Caco-2 (cell line): Measurements from ENCODE around the gene CCDC142. TPM values are rescaled to one million over a fixed set of nuclear protein-coding genes. Genes with fewer than 3 reads are reported as not detected.
A peak's percentile ranks its signal among the peaks of the same experiment; 100 is the strongest.
"Not testable (repeated sequence)": the region's sequence is repeated elsewhere in the genome, so short reads cannot be mapped to it uniquely, and the experiment has no call there.

Experiments
- BruUV-seq: library from RNA; stranded (reverse); fragments of 400-500 nt; replicated peaks from 2 replicates; lab custom pipeline; 2021; lab: Mats Ljungman, UMichigan
- CTCF ChIA-PET: fragments of 300-600 bp; sonication (Branson Sonifier 250); formaldehyde crosslinking; loops from one replicate; lab custom pipeline; 2022; ENCODE audit warnings: antibody characterized with exemption; lab: Charles Lee
- POLR2A ChIA-PET: fragments of 300-600 bp; sonication (Branson Sonifier 250); formaldehyde crosslinking; loops from one replicate; lab custom pipeline; 2022; ENCODE audit warnings: antibody characterized with exemption; lab: Charles Lee
- DNase-seq, 2 experiments: peaks; one replicate each; pipeline versions ENCODE4 v3.0.0 to v3.0.0-alpha.2; 2020 to 2022
- H3K27me3 ChIP-seq: replicated peaks from 2 replicates; pipeline ENCODE4 v1.6.0; 2011; ENCODE audit warnings: low read length; ENCODE audit not compliant: control insufficient read depth, insufficient read depth
- H3K36me3 ChIP-seq: 2 replicates; pipeline ENCODE4 v1.5.1; 2011; ENCODE audit warnings: low read length; ENCODE audit not compliant: control insufficient read depth, insufficient read depth
- H3K4me1 ChIP-seq: fragments of 250-450 bp; sonication (Bioruptor Pico); 2 replicates; pipeline ENCODE4 v1.5.1; 2020; ENCODE audit warnings: mild to moderate bottlenecking
- H3K4me3 ChIP-seq: 2 replicates; pipeline ENCODE4 v1.5.1; 2011; ENCODE audit warnings: low read depth, mild to moderate bottlenecking, control low read depth, low read length
- H3K9me3 ChIP-seq: fragments of 250-450 bp; sonication (Bioruptor Pico); 2 replicates; pipeline ENCODE4 v1.5.1; 2020; ENCODE audit warnings: mild to moderate bottlenecking, moderate library complexity
- H3K27ac Mint-ChIP-seq: one replicate; pipeline ENCODE4 v1.8.0; 2022; ENCODE audit warnings: mixed read lengths; ENCODE audit not compliant: unreplicated experiment
- H3K27me3 Mint-ChIP-seq: one replicate; pipeline ENCODE4 v1.8.0; 2022; ENCODE audit warnings: mixed read lengths; ENCODE audit not compliant: insufficient read depth, unreplicated experiment
- H3K36me3 Mint-ChIP-seq: one replicate; pipeline ENCODE4 v1.8.0; 2022; ENCODE audit warnings: mild to moderate bottlenecking, mixed read lengths; ENCODE audit not compliant: insufficient read depth, unreplicated experiment
- H3K4me1 Mint-ChIP-seq: one replicate; pipeline ENCODE4 v1.8.0; 2022; ENCODE audit warnings: low read depth, mixed read lengths; ENCODE audit not compliant: unreplicated experiment
- H3K4me3 Mint-ChIP-seq: one replicate; pipeline ENCODE4 v1.8.0; 2022; ENCODE audit warnings: mild to moderate bottlenecking, moderate library complexity, mixed read lengths; ENCODE audit not compliant: unreplicated experiment
- H3K9me3 Mint-ChIP-seq: one replicate; pipeline ENCODE4 v1.8.0; 2022; ENCODE audit warnings: mixed read lengths; ENCODE audit not compliant: unreplicated experiment
- intact Hi-C: fragments of 100-400 bp; cut with micrococcal nuclease; formaldehyde crosslinking; loops from one replicate; pipeline ENCODE4 v1.10.0; 2022; ENCODE audit not compliant: unreplicated experiment
- total RNA-seq: library from RNA; stranded (reverse); gene quantifications from 2 replicates; pipeline ENCODE4 v1.2.3, GENCODE V29; 2022
- TF ChIP-seq, protein P1 (sequence below), 2 experiments: fragments of 200-600 bp in 1 of 2; IDR thresholded peaks; 1 replicate in 1 of 2; 2 replicates in 1 of 2; pipeline versions ENCODE4 v1.5.1 to v1.8.0; 2011 to 2022; ENCODE audit warnings: antibody characterized with exemption in 1 of 2, control low read depth in 1 of 2, inconsistent platforms in 1 of 2, low read depth in 1 of 2, low read length in 1 of 2, mild to moderate bottlenecking in 1 of 2, moderate library complexity in 1 of 2; ENCODE audit not compliant: insufficient read depth in 1 of 2, severe bottlenecking in 1 of 2, unreplicated experiment in 1 of 2

Gene CCDC142
- total RNA-seq, 1 experiment from 2014 or later = 39.0 TPM

DNA sequence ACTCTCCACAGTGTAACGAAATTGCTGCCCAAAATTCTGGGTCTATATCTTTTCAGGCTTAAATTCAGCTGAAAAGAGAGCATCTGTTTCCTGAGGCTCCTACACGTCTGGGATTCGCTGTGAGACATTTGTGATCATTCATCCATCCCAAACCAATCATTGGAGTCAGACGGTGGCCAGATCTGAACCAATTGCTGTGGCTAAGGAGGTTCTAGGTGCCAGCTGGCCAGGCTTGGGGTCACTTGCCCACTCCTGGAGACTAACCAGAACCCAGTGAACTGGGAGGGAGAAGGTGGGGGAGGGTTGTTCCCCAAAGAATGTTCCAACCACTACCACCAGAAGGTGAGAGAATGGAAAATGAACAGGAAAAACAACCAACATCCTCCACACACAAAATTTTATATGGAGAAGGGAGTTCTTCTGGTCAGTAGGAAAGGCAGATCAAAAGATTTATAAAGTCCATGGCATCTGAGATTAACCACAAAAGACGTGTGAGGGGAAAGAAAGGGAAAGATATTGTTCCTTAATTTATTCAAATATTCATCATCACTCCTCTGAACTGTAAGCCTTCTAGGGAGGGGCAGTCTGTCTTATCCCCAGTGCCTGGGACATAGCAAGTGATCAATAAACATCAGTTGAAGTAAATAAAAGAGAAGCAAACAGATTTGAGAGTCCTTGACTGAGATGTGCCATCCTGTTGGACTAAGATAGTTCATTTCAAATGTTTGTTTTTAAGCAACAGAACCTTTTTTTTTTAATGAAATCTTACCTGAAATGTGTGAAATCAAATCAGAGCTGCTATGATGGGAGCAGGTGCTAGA is 38.1 kb downstream of the CCDC142 start:
- H3K4me3 Mint-ChIP-seq = no peak overlapping the region
- H3K27ac Mint-ChIP-seq = no peak overlapping the region
- Histone ChIP-seq H3K4me1 (peaks cover 29% of the 10 kb centered on the region), H3K27me3 (no peaks in the 10 kb centered on the region), H3K36me3 (no peaks in the 10 kb centered on the region; the same call in none of the 2 replicates), H3K9me3 (no peaks in the 10 kb centered on the region), H3K4me3 (no peak overlapping the region)
- ChIA-PET POLR2A (no interaction called here), CTCF (no interaction called here)
- no peaks in the 10 kb centered on the region for H3K9me3 Mint-ChIP-seq
- H3K4me1 Mint-ChIP-seq = peaks cover 16% of the 10 kb centered on the region
- intact Hi-C loops = no loop called here
- no peak for DNase-seq
- no TSS peak for BruUV-seq
- H3K27me3 Mint-ChIP-seq = no peaks in the 10 kb centered on the region
- peaks cover 32% of the 10 kb centered on the region for H3K36me3 Mint-ChIP-seq
- TF ChIP-seq, protein P1, sequence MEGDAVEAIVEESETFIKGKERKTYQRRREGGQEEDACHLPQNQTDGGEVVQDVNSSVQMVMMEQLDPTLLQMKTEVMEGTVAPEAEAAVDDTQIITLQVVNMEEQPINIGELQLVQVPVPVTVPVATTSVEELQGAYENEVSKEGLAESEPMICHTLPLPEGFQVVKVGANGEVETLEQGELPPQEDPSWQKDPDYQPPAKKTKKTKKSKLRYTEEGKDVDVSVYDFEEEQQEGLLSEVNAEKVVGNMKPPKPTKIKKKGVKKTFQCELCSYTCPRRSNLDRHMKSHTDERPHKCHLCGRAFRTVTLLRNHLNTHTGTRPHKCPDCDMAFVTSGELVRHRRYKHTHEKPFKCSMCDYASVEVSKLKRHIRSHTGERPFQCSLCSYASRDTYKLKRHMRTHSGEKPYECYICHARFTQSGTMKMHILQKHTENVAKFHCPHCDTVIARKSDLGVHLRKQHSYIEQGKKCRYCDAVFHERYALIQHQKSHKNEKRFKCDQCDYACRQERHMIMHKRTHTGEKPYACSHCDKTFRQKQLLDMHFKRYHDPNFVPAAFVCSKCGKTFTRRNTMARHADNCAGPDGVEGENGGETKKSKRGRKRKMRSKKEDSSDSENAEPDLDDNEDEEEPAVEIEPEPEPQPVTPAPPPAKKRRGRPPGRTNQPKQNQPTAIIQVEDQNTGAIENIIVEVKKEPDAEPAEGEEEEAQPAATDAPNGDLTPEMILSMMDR (IDR thresholded peaks at IDR 0.05; ENCODE audit: insufficient read depth in 1 of 2, low read depth in 1 of 2, low read length in 1 of 2, severe bottlenecking in 1 of 2, unreplicated experiment in 1 of 2) = no peak

DNA sequence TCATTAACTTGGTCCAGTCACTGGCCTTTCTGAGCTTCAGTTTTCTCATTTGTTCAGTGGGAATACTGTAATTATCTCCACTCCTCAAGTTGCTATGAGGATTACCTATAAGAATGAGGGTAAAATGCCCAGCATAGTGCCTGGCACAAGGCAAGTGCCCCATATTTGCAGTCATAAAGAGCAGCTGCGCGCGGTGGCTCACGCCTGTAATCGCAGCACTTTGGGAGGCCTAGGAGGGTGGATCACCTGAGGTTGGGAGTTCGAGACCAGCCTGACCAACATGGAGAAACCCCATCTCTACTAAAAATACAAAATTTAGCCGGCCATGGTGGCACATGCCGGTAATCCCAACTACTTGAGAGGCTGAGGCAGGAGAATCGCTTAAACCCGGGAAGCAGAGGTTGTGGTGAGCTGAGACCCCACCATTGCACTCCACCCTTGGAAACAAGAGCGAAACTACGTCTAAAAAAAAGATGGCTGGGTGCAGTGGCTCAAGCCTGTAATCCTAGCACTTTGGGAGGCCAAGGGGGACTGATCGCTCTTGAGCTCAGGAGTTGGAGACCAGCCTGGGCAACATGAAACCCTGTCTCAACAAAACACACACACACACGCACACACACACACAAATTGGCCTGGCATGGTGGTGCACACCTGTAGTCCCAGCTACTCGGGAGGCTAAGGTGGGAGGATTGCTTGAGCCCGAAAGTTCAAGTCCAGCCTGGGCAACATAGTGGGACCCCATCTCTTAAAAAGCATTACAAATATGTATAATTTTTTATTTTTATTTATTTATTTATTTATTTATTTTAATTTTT is 40.1 kb downstream of the CCDC142 start:
- peak overlapping the region; percentile 97 for H3K4me3 Mint-ChIP-seq
- not testable (repeated sequence) for DNase-seq, BruUV-seq, H3K27me3 Mint-ChIP-seq, H3K27me3 ChIP-seq, H3K9me3 ChIP-seq, H3K36me3 ChIP-seq, H3K9me3 Mint-ChIP-seq
- H3K27ac Mint-ChIP-seq = peak overlapping the region; percentile 99
- Histone ChIP-seq H3K4me3 (peak overlapping the region; percentile 94), H3K4me1 (peaks cover 28% of the 10 kb centered on the region)
- peaks cover 49% of the 10 kb centered on the region for H3K36me3 Mint-ChIP-seq
- H3K4me1 Mint-ChIP-seq = peaks cover 21% of the 10 kb centered on the region
- POLR2A ChIA-PET = interaction anchor here (0.5 to 1.1 kb wide), 7 partner anchors 10 to 51 kb away, joined by 3 to 25 read pairs (median 7); partner anchors contain the start of genes INO80B and WBP1
- CTCF ChIA-PET = interaction anchor here (0.6 to 1.2 kb wide), 4 partner anchors 12 to 19 kb away, joined by 3 to 8 read pairs (median 5); partner anchors contain the start of genes INO80B and WBP1
- intact Hi-C loops = loop anchor here (1.0 kb wide), 2 partner anchors 12 to 16 kb away; partner anchors contain the start of gene WBP1

DNA sequence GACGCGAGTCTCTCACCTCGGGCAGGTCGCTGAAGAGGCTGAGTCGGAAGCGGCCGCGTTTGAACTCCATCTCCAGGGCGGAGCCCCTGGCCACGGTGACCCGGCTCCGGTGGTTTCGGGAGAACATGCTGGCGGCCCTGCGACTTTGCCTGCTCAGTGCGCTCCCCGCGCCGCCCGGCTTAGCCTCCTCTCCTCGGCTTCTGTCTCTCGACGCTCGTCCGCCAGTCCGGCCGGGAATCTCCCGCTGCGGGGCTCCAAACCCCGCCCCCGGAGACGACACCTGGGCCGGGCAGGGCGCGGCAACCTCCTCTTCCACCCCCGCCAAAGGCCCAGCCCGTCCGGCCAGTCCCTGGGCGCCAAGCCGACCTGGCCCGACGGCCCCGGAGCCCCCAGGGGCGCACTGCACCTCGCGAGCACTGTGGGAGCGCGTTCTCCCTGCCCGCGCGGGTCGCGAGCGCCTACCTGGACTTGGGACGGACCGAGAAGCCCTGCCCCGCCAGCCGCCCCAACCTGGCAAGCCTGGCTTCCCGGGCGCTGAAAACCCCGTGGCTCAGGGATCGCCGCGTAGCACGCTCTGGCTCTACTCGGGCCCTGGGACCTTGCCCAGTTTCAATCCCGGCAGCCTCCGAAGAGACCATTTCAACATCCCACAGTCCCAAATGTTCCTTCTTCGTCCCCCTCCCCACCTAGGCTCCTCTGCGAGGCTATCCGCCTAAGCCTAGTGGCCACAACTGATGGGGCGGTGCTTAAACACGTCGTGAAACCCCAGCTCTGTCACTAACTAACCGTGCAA is 40.9 kb downstream of the CCDC142 start, which contains the start of gene RTKN:
TSS of gene RTKN (minus strand) at position 248 of the 793 bp plus-strand sequence. CDS start at position 127, 121 bp downstream.
- H3K36me3 ChIP-seq = peaks cover 5% of the 10 kb centered on the region
- peak; percentile 89 to 92 for DNase-seq
- CTCF ChIA-PET = interaction anchor here (0.6 to 1.2 kb wide), 4 partner anchors 13 to 19 kb away, joined by 3 to 8 read pairs (median 5); partner anchors contain the start of genes INO80B and WBP1
- H3K27me3 ChIP-seq = no peaks in the 10 kb centered on the region
- Mint-ChIP-seq H3K9me3 (no peaks in the 10 kb centered on the region), H3K36me3 (peaks cover 48% of the 10 kb centered on the region), H3K4me3 (peak within 1 kb of the TSS; percentile 97), H3K27ac (peak within 1 kb of the TSS; percentile 99), H3K4me1 (peaks cover 13% of the 10 kb centered on the region), H3K27me3 (no peaks in the 10 kb centered on the region)
- POLR2A ChIA-PET = interaction anchor here (0.5 to 1.1 kb wide), 7 partner anchors 11 to 51 kb away, joined by 3 to 25 read pairs (median 7); partner anchors contain the start of genes INO80B and WBP1
- H3K4me3 ChIP-seq = peak within 1 kb of the TSS; percentile 94
- TF ChIP-seq, protein P1 (IDR thresholded peaks at IDR 0.05; ENCODE audit: insufficient read depth in 1 of 2, low read depth in 1 of 2, low read length in 1 of 2, severe bottlenecking in 1 of 2, unreplicated experiment in 1 of 2) = peak in 1 of 2 experiments; percentile 2
- intact Hi-C loops = loop anchor here (1.0 to 2.0 kb wide), 3 partner anchors 12 to 17 kb away; partner anchors contain the start of gene WBP1
- peaks cover 20% of the 10 kb centered on the region for H3K4me1 ChIP-seq
- BruUV-seq = TSS peak; percentile 69
- no peaks in the 10 kb centered on the region for H3K9me3 ChIP-seq
